Endothelial cell of umbilical vein (primary cell): ENCODE measurements around the gene KAT6B. TPM values are rescaled to one million over a fixed set of nuclear protein-coding genes. Genes with fewer than 3 reads are reported as not detected.

Source experiments
- BruUV-seq: library from RNA; stranded (reverse); fragments of 400-500 nt; replicated peaks from 2 replicates; lab custom pipeline; 2021; lab: Mats Ljungman, UMichigan
- CTCF ChIA-PET: fragments of 300-600, 350-600 bp; sonication (Branson Sonifier 250); formaldehyde crosslinking; loops from one replicate; lab custom pipeline; 2021; ENCODE audit warnings: antibody characterized with exemption, inconsistent platforms; lab: Charles Lee
- POLR2A ChIA-PET: fragments of 300-600, 350-600 bp; sonication (Branson Sonifier 250); formaldehyde crosslinking; loops from one replicate; lab custom pipeline; 2021; ENCODE audit warnings: antibody characterized with exemption, inconsistent platforms; lab: Charles Lee
- DNase-seq: peaks from one replicate; pipeline ENCODE4 v3.0.0-alpha.2; 2011; ENCODE audit warnings: low read depth, low spot score
- FAIRE-seq: peaks from 2 replicates; lab custom pipeline; 2011; peaks lifted over from hg19 to GRCh38; lab: Jason Lieb, UNC
- H2AFZ ChIP-seq: 2 replicates; pipeline ENCODE4 v1.6.0; 2012; ENCODE audit warnings: low read depth, low read length, control low read depth, inconsistent platforms
- H3K27ac ChIP-seq: 2 replicates; pipeline ENCODE4 v1.5.1; 2011; ENCODE audit warnings: low read depth, mild to moderate bottlenecking, control low read depth, low read length, moderate library complexity; ENCODE audit not compliant: insufficient read depth
- H3K27me3 ChIP-seq, 2 experiments: 2 replicates each; pipeline versions ENCODE4 v1.6.0 to v1.6.1; 2011; ENCODE audit warnings: low read length in 2 of 2, mixed read lengths in 1 of 2; ENCODE audit not compliant: control insufficient read depth in 2 of 2, insufficient read depth in 2 of 2
- H3K36me3 ChIP-seq, 2 experiments: 2 replicates in 1 of 2; 3 replicates in 1 of 2; pipeline ENCODE4 v1.5.1; 2011; ENCODE audit warnings: low read length in 2 of 2, mild to moderate bottlenecking in 1 of 2, moderate library complexity in 1 of 2; ENCODE audit not compliant: control insufficient read depth in 2 of 2, insufficient read depth in 2 of 2; ENCODE audit errors: extremely low read depth in 1 of 2
- H3K4me1 ChIP-seq: 3 replicates; pipeline ENCODE4 v1.5.1; 2011; ENCODE audit warnings: mild to moderate bottlenecking, low read length; ENCODE audit not compliant: control insufficient read depth, insufficient read depth; ENCODE audit errors: extremely low read depth
- H3K4me2 ChIP-seq: 2 replicates; pipeline ENCODE4 v1.6.1; 2011; ENCODE audit warnings: low read length, control low read depth, mixed read lengths; ENCODE audit not compliant: insufficient read depth
- H3K4me3 ChIP-seq, 3 experiments: fragments of 200-600 bp in 1 of 3; sonication (generic), shearing (Covaris generic) in 1 of 3; replicated peaks in 1 of 3; 2 replicates each; pipeline ENCODE4 v1.5.1; 2011 to 2016; ENCODE audit warnings: control low read depth in 3 of 3, low read length in 3 of 3, mild to moderate bottlenecking in 2 of 3, inconsistent platforms in 1 of 3, low read depth in 1 of 3, moderate library complexity in 1 of 3; ENCODE audit not compliant: insufficient read depth in 1 of 3
- H3K79me2 ChIP-seq: 2 replicates; pipeline ENCODE4 v1.6.0; 2012; ENCODE audit warnings: low read length, inconsistent platforms; ENCODE audit not compliant: control insufficient read depth, insufficient read depth
- H3K9ac ChIP-seq: replicated peaks from 2 replicates; pipeline ENCODE3; 2011; ENCODE audit warnings: low read length, control low read depth; ENCODE audit not compliant: insufficient read depth; ENCODE audit errors: extremely low read depth
- H3K9me1 ChIP-seq: replicated peaks from 3 replicates; pipeline ENCODE4 v1.6.0; 2011; ENCODE audit warnings: mild to moderate bottlenecking, low read length; ENCODE audit not compliant: control insufficient read depth, insufficient read depth; ENCODE audit errors: extremely low read depth
- H3K9me3 ChIP-seq: replicated peaks from 2 replicates; pipeline ENCODE4 v1.5.1; 2012; ENCODE audit warnings: low read length, inconsistent platforms; ENCODE audit not compliant: control insufficient read depth, insufficient read depth
- H4K20me1 ChIP-seq: replicated peaks from 2 replicates; pipeline ENCODE3; 2011; ENCODE audit warnings: mild to moderate bottlenecking, low read length; ENCODE audit not compliant: control insufficient read depth, insufficient read depth; ENCODE audit errors: extremely low read depth
- EZH2 ChIP-seq: IDR thresholded peaks from 2 replicates; pipeline ENCODE4 v1.6.1; 2012; ENCODE audit warnings: borderline replicate concordance, low read depth, mild to moderate bottlenecking, moderate library complexity, low read length, inconsistent platforms; ENCODE audit not compliant: severe bottlenecking
- FOS ChIP-seq: IDR thresholded peaks from 2 replicates; pipeline ENCODE4 v1.6.1; 2011; ENCODE audit warnings: mild to moderate bottlenecking, low read length, moderate library complexity, borderline replicate concordance; ENCODE audit not compliant: insufficient read depth
- GATA2 ChIP-seq: IDR thresholded peaks from 2 replicates; pipeline ENCODE4 v1.7.0; 2011; ENCODE audit warnings: low read depth, mild to moderate bottlenecking, moderate library complexity, mixed read lengths, low read length; ENCODE audit not compliant: insufficient read length, insufficient read depth
- JUN ChIP-seq: IDR thresholded peaks from 2 replicates; pipeline ENCODE4 v1.6.1; 2011; ENCODE audit warnings: borderline replicate concordance, low read depth; ENCODE audit not compliant: insufficient read length, insufficient read depth
- MYC ChIP-seq: IDR thresholded peaks from one replicate; pipeline ENCODE4 v1.6.1; 2011; ENCODE audit warnings: mild to moderate bottlenecking, low read depth, low read length
- POLR2A ChIP-seq: IDR thresholded peaks from 2 replicates; pipeline ENCODE4 v1.6.1; 2012; ENCODE audit warnings: low read depth, mild to moderate bottlenecking, control low read depth, low read length
- POLR2AphosphoS5 ChIP-seq: IDR thresholded peaks from 2 replicates; pipeline ENCODE4 v1.6.1; 2012; ENCODE audit warnings: low read depth, mild to moderate bottlenecking, control low read depth, low read length, moderate library complexity; ENCODE audit not compliant: insufficient read depth
- dilution Hi-C: fragments of 300-500 bp; cut with MboI; formaldehyde crosslinking; loops from one replicate; pipeline ENCODE4 v1.15.0; 2019; ENCODE audit warnings: low sequenced_read_pairs; ENCODE audit not compliant: extremely low pct_ligation_motif_present
- intact Hi-C: fragments of 100-400 bp; cut with micrococcal nuclease; formaldehyde crosslinking; loops from one replicate; pipeline ENCODE4 v1.10.0; 2022
- polyA plus RNA-seq, 4 experiments: library from polyadenylated mRNA; depleted of rRNA in 3 of 4; stranded (reverse) in 3 of 4; unstranded in 1 of 4; fragments of >200 nt; gene quantifications; 2 replicates each; pipeline versions ENCODE4 v1.2.1 to v1.2.3, GENCODE V29; 2011 to 2012; ENCODE audit warnings: missing spikeins in 1 of 4
- total RNA-seq: library from RNA; stranded (reverse); gene quantifications from 2 replicates; pipeline ENCODE4 v1.2.3, GENCODE V29; 2021
- TF ChIP-seq, protein P1 (sequence below): IDR thresholded peaks from 2 replicates; pipeline ENCODE4 v1.6.1; 2011; ENCODE audit not compliant: insufficient read depth, insufficient read length
- TF ChIP-seq, protein P2 (sequence below), 2 donors: IDR thresholded peaks; 1 replicate in 1 of 2; 2 replicates in 1 of 2; pipeline ENCODE4 v1.5.1; 2011; ENCODE audit warnings: low read length in 2 of 2, mild to moderate bottlenecking in 2 of 2, moderate library complexity in 2 of 2, control low read depth in 1 of 2, inconsistent platforms in 1 of 2, low read depth in 1 of 2; ENCODE audit not compliant: insufficient read depth in 1 of 2; ENCODE audit errors: extremely low read depth in 1 of 2

The KAT6B gene
- total and polyA plus RNA-seq, 2 donors (not counting 3 experiments of a cell fraction or from before 2014, with no cell fraction given) = 4.5 to 17.0 TPM

DNA sequence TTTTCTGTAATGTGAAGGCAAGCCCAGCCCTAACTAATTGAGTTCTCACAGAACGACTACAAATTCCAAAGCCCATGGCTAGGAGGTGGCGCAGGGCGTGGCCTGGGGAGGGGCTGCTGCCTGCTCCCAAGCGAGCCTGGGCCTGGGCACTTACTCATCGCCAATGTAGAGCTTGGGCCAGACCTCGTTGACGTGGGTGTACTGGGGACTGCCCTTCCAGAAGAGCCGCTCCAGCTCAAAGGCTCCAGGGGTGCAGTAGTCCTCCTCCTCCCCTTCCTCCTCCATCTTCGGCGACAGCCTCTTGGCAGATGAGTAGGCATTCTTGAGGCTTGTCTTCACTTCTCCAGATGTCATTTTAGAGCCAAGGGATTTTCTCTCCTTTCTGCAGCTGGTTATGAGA, 231.8 kb downstream of the KAT6B start:
- Histone ChIP-seq H4K20me1 (no peaks in the 10 kb centered on the region), H2AFZ (no peak overlapping the region), H3K4me2 (no peak overlapping the region), H3K27me3 (no peaks in the 10 kb centered on the region), H3K9me1 (no peaks in the 10 kb centered on the region), H3K27ac (no peak overlapping the region), H3K9ac (no peak overlapping the region), H3K4me1 (no peaks in the 10 kb centered on the region), H3K36me3 (no peaks in the 10 kb centered on the region), H3K79me2 (no peaks in the 10 kb centered on the region), H3K9me3 (no peaks in the 10 kb centered on the region), H3K4me3 (no peak overlapping the region)
- BruUV-seq = no TSS peak
- CTCF ChIA-PET = no interaction called here
- TF ChIP-seq POLR2A = no peak
- TF ChIP-seq JUN = no peak
- no peak for TF ChIP-seq EZH2
- TF ChIP-seq, protein P1, sequence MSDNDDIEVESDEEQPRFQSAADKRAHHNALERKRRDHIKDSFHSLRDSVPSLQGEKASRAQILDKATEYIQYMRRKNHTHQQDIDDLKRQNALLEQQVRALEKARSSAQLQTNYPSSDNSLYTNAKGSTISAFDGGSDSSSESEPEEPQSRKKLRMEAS = no peak
- TF ChIP-seq POLR2AphosphoS5 = no peak
- TF ChIP-seq GATA2 = no peak
- no peak for TF ChIP-seq MYC
- no peak for TF ChIP-seq FOS
- TF ChIP-seq, protein P2, sequence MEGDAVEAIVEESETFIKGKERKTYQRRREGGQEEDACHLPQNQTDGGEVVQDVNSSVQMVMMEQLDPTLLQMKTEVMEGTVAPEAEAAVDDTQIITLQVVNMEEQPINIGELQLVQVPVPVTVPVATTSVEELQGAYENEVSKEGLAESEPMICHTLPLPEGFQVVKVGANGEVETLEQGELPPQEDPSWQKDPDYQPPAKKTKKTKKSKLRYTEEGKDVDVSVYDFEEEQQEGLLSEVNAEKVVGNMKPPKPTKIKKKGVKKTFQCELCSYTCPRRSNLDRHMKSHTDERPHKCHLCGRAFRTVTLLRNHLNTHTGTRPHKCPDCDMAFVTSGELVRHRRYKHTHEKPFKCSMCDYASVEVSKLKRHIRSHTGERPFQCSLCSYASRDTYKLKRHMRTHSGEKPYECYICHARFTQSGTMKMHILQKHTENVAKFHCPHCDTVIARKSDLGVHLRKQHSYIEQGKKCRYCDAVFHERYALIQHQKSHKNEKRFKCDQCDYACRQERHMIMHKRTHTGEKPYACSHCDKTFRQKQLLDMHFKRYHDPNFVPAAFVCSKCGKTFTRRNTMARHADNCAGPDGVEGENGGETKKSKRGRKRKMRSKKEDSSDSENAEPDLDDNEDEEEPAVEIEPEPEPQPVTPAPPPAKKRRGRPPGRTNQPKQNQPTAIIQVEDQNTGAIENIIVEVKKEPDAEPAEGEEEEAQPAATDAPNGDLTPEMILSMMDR (IDR thresholded peaks at IDR 0.05; ENCODE audit: extremely low read depth in 1 of 2, insufficient read depth in 1 of 2, low read depth in 1 of 2, low read length in 2 of 2) = no peak
- intact Hi-C loops (no loop called here), dilution Hi-C loops (no loop called here)
- DNase-seq (no peak), FAIRE-seq (no peak)
- POLR2A ChIA-PET = no interaction called here
